ENCODE data around the gene MMP24OS. TPM values are rescaled to one million over a fixed set of nuclear protein-coding genes. Genes with fewer than 3 reads are reported as not detected.

MMP24OS gene
- total RNA-seq, 3 donors from 2014 or later, result 17.4 to 34.1 (median 32.9) TPM

- Histone ChIP-seq H3K4me3 (no peak overlapping the region), H3K36me3 (no peaks in the 10 kb centered on the region), H3K4me1 (no peaks in the 10 kb centered on the region), H3K9me3 (no peaks in the 10 kb centered on the region), H3K27ac (no peak overlapping the region), H3K27me3 (no peaks in the 10 kb centered on the region)
- DNase-seq (ENCODE audit: low spot score in 2 of 2), result no peak
- no peak for TF ChIP-seq POLR2AphosphoS5 (IDR thresholded peaks at IDR 0.05)
- no peak for TF ChIP-seq CTCF (IDR thresholded peaks at IDR 0.05)
- intact Hi-C loops (cut with DNase I; ENCODE audit: low total_unique reads), result no loop called here
Measured at GRCh38 chr20:35252037-35252461, 25.9 kb downstream of the MMP24OS start.

GRCh38 chr20:35251613-35251940, 26.3 kb downstream of the MMP24OS start:
- H3K9me3 ChIP-seq, result no peaks in the 10 kb centered on the region
- no peak for DNase-seq (ENCODE audit: low spot score in 2 of 2)
- TF ChIP-seq POLR2A (IDR thresholded peaks at IDR 0.05) (no peak), CTCF (IDR thresholded peaks at IDR 0.05) (no peak), POLR2AphosphoS5 (IDR thresholded peaks at IDR 0.05) (no peak)
- no peaks in the 10 kb centered on the region for H3K27me3 ChIP-seq
- H3K36me3 ChIP-seq, result no peaks in the 10 kb centered on the region
- intact Hi-C loops (cut with DNase I; ENCODE audit: low total_unique reads), result no loop called here
- no peaks in the 10 kb centered on the region for H3K4me1 ChIP-seq
- no peak overlapping the region for H3K27ac ChIP-seq
- H3K4me3 ChIP-seq, result no peak overlapping the region

GRCh38 chr20:35248641-35249475, 29.1 kb downstream of the MMP24OS start:
- no peaks in the 10 kb centered on the region for H3K4me1 ChIP-seq
- no peaks in the 10 kb centered on the region for H3K27me3 ChIP-seq
- H3K36me3 ChIP-seq, result no peaks in the 10 kb centered on the region
- peak in 1 of 2 donors; percentile 54 for DNase-seq (ENCODE audit: low spot score in 2 of 2)
- no peaks in the 10 kb centered on the region for H3K9me3 ChIP-seq
- H3K27ac ChIP-seq, result peak overlapping the region in 1 of 2 donors; percentile 11
- TF ChIP-seq POLR2A (IDR thresholded peaks at IDR 0.05), result no peak
- no peak for TF ChIP-seq POLR2AphosphoS5 (IDR thresholded peaks at IDR 0.05)
- TF ChIP-seq CTCF (IDR thresholded peaks at IDR 0.05), result no peak
- intact Hi-C loops (cut with DNase I; ENCODE audit: low total_unique reads), result no loop called here
- H3K4me3 ChIP-seq, result no peak overlapping the region

- intact Hi-C loops (cut with DNase I; ENCODE audit: low total_unique reads), result no loop called here
- TF ChIP-seq POLR2AphosphoS5 (IDR thresholded peaks at IDR 0.05) (no peak), CTCF (IDR thresholded peaks at IDR 0.05) (no peak), POLR2A (IDR thresholded peaks at IDR 0.05) (no peak)
- Histone ChIP-seq H3K27me3 (no peaks in the 10 kb centered on the region), H3K27ac (no peak overlapping the region), H3K9me3 (no peaks in the 10 kb centered on the region), H3K36me3 (no peaks in the 10 kb centered on the region), H3K4me1 (no peaks in the 10 kb centered on the region), H3K4me3 (no peak overlapping the region)
- DNase-seq (ENCODE audit: low spot score in 2 of 2), result no peak
Measured at GRCh38 chr20:35246723-35247122, 31.2 kb downstream of the MMP24OS start.

- Histone ChIP-seq H3K9me3 (no peaks in the 10 kb centered on the region), H3K27me3 (no peaks in the 10 kb centered on the region), H3K4me3 (no peak overlapping the region), H3K4me1 (no peaks in the 10 kb centered on the region), H3K27ac (no peak overlapping the region), H3K36me3 (no peaks in the 10 kb centered on the region)
- TF ChIP-seq POLR2A (IDR thresholded peaks at IDR 0.05) (no peak), POLR2AphosphoS5 (IDR thresholded peaks at IDR 0.05) (no peak), CTCF (IDR thresholded peaks at IDR 0.05) (no peak)
- intact Hi-C loops (cut with DNase I; ENCODE audit: low total_unique reads), result no loop called here
- DNase-seq (ENCODE audit: low spot score in 2 of 2), result no peak
Measured at GRCh38 chr20:35243986-35244385, 33.9 kb downstream of the MMP24OS start.

Data from breast epithelium (tissue), 4 donors.